IPS-20b (cell line): ENCODE results near the gene ZNF785.

Experiments used
- H3K27ac ChIP-seq: one replicate; pipeline ENCODE4 v1.5.1; 2013; ENCODE audit warnings: low read length
- H3K27me3 ChIP-seq: 2 replicates; pipeline ENCODE4 v1.6.1; 2013; ENCODE audit warnings: mild to moderate bottlenecking, low read length, inconsistent platforms; ENCODE audit not compliant: insufficient read depth
- H3K36me3 ChIP-seq: 2 replicates; pipeline ENCODE4 v1.6.1; 2013; ENCODE audit warnings: low read depth, mild to moderate bottlenecking, inconsistent platforms, low read length, moderate library complexity; ENCODE audit not compliant: insufficient read depth
- H3K4me1 ChIP-seq: 2 replicates; pipeline ENCODE4 v1.6.1; 2013; ENCODE audit warnings: mild to moderate bottlenecking, control low read depth, inconsistent platforms, low read length, moderate library complexity; ENCODE audit not compliant: insufficient read depth
- H3K4me3 ChIP-seq: 2 replicates; pipeline ENCODE4 v1.5.1; 2013; ENCODE audit warnings: mild to moderate bottlenecking, low read length, inconsistent platforms
- H3K9ac ChIP-seq: 2 replicates; pipeline ENCODE4 v1.6.1; 2013; ENCODE audit warnings: low read depth, mild to moderate bottlenecking, inconsistent platforms, low read length, moderate library complexity
- H3K9me3 ChIP-seq: 2 replicates; pipeline ENCODE4 v1.6.1; 2013; ENCODE audit warnings: mild to moderate bottlenecking, low read depth, low read length, inconsistent platforms; ENCODE audit not compliant: insufficient read depth

ZNF785 gene

DNA sequence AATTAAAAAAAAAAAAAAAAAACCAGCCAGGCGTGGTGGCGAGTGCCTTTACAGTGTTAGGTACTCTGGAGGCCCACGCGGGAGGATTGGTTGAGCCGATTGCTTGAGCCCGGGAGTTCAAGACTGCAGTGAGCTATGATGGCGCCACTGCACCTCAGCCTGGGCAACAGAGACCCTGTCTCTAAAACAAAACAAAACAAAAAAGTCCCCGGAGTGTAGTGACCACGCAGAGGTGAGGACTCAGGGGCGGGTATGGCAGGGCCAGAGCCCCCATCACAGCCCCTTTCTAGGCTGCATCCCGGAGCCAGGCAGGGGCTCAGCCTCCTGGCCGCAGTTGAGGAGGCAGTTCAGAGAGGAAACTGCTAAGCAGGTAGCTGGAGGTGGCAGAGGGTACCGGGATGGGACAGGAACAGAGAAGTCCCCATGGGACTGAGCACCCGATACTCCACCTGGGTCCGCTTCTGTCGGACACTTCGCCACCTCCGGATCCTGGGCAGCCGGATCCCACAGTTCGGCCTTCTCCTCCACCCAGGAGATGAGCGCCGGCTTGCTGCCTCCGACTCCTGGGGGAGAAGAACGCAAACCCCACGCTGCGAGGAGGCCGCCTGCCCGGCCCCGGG lies 51.6 kb downstream of the ZNF785 start:
- H3K9me3 ChIP-seq, result no peaks in the 10 kb centered on the region
- H3K36me3 ChIP-seq, result peaks cover 10% of the 10 kb centered on the region; the same call in 1 of the 2 replicates
- H3K27ac ChIP-seq, result no peak overlapping the region
- no peaks in the 10 kb centered on the region for H3K27me3 ChIP-seq
- H3K9ac ChIP-seq, result peak overlapping the region; percentile 96
- H3K4me1 ChIP-seq, result peaks cover 10% of the 10 kb centered on the region; the same call in 1 of the 2 replicates
- peak overlapping the region; percentile 81 for H3K4me3 ChIP-seq

DNA sequence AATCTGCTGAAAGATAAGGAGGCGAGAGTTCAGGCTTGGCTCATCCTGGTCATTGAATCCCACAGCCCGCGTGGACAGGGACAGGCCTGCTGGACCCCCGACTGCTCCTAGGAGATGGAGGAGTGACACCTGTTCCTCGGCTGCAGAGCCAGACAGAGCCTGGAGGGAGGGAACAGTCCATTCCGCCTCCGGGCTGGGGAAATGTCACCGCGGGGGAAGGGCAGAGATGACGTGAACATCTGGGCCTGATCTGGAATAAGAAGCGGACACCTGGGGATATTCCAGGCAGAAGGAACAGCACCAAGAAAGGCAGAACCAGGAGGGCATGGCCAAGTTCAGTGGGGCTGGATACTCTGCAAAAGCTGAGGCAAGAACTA lies 52.4 kb downstream of the ZNF785 start:
- H3K9ac ChIP-seq, result no peak overlapping the region
- H3K36me3 ChIP-seq, result peaks cover 10% of the 10 kb centered on the region; the same call in 1 of the 2 replicates
- peaks cover 10% of the 10 kb centered on the region; the same call in 1 of the 2 replicates for H3K4me1 ChIP-seq
- no peaks in the 10 kb centered on the region for H3K9me3 ChIP-seq
- H3K27me3 ChIP-seq, result no peaks in the 10 kb centered on the region
- H3K27ac ChIP-seq, result no peak overlapping the region
- no peak overlapping the region for H3K4me3 ChIP-seq

DNA sequence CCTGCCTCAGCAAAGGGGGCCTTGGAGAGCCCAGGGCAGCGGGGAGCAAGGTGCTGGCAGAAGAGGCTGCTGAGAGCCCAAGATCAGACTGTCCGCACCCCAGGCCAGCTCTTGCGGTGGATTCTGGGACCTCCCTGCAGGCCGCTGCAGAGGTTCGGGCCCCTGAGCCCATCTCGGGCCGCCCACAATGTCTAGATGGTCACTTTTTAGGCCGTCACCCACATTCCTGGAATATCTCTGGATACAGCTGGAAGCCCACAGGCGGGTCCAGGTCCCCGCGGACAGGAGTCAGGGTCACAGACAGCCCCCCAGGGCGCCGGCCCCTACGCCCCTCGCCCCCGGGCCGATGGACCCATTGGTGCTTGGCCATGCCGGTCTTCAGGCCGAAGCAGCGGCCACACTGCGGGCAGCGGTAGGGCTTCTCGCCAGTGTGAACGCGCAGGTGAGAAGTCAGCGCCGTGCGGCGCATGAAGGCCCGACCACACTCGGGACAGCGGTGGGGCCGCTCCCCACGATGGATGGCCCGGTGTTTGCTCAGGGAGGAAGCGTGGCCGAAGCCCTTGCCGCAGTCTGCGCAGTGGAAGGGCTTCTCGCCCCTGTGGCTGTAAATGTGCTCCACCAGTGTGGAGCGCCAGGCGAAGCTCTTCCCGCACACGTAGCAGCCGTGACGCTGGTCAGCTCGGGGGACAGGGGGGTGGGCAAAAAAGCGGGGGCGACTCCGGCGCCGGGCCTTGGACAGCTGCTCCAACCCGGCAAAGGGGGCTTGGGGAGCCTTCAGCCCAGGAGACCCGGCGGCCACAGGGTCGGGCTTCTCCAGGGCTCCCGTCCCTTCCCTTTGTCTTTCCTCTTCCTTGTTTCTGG lies 53.0 kb downstream of the ZNF785 start:
- H3K4me1 ChIP-seq, result peaks cover 14% of the 10 kb centered on the region; the same call in 1 of the 2 replicates

More for the DNA sequence above, 53.0 kb downstream of the ZNF785 start:
- Histone ChIP-seq H3K9me3 (no peaks in the 10 kb centered on the region), H3K9ac (no peak overlapping the region), H3K4me3 (no peak overlapping the region), H3K27ac (no peak overlapping the region), H3K27me3 (no peaks in the 10 kb centered on the region), H3K36me3 (peaks cover 10% of the 10 kb centered on the region; the same call in 1 of the 2 replicates)
